ENCODE results near the gene UHRF2. TPM values are rescaled to one million over a fixed set of nuclear protein-coding genes. Genes with fewer than 3 reads are reported as not detected.

Gene UHRF2
- total and polyA plus RNA-seq, 3 donors from 2014 or later = 36.4 to 59.2 (median 56.1) TPM

DNA sequence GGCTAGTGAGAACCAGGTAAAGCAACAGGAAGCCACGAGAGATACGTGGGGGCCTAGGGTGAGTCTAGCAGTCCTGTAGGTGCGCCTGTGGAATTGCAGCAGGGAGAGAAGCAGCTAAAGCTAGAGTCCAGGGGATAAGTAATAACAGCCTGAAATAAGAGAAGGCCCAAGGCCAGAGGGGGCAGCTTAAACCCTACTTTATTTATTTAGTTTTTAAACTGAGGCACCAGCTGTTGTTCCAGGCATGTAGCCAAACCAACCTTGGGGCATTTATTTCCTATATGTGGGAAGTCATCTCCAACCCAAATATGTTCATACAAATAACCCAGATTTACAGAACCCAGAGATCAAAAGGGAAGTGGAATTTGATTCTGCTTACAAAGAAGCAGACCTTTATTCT is 139.0 kb downstream of the UHRF2 start:
- Histone ChIP-seq H3K9me3 (no peaks in the 10 kb centered on the region), H3K4me1 (no peaks in the 10 kb centered on the region), H3K27ac (no peak overlapping the region), H3K36me3 (ENCODE audit: low read depth, missing control alignments) (no peaks in the 10 kb centered on the region), H3K27me3 (no peaks in the 10 kb centered on the region), H3K4me3 (no peak overlapping the region)
- TF ChIP-seq POLR2A (IDR thresholded peaks at IDR 0.05) (no peak), CTCF (IDR thresholded peaks at IDR 0.05) (no peak)
- no peak for DNase-seq
- WGBS, 2 donors = 72 to 82% methylated on average over 3 of the region's 3 CpGs
- intact Hi-C loops (cut with DNase I; ENCODE audit: low total_unique reads) = no loop called here

- Histone ChIP-seq H3K27ac (no peak overlapping the region), H3K9me3 (no peaks in the 10 kb centered on the region), H3K27me3 (no peaks in the 10 kb centered on the region), H3K36me3 (ENCODE audit: low read depth, missing control alignments) (no peaks in the 10 kb centered on the region), H3K4me1 (no peaks in the 10 kb centered on the region), H3K4me3 (no peak overlapping the region)
- DNase-seq = no peak
- intact Hi-C loops (cut with DNase I; ENCODE audit: low total_unique reads) = no loop called here
- no peak for TF ChIP-seq CTCF (IDR thresholded peaks at IDR 0.05)
- no peak for TF ChIP-seq POLR2A (IDR thresholded peaks at IDR 0.05)
- WGBS, 2 donors = 71 to 83% methylated on average over 7 of the region's 7 CpGs
These were observed 139.6 kb downstream of the UHRF2 start for GRCh38 chr9:6552498-6553121.

- Histone ChIP-seq H3K27me3 (no peaks in the 10 kb centered on the region), H3K4me3 (no peak overlapping the region), H3K36me3 (ENCODE audit: low read depth, missing control alignments) (no peaks in the 10 kb centered on the region), H3K9me3 (no peaks in the 10 kb centered on the region), H3K4me1 (no peaks in the 10 kb centered on the region), H3K27ac (no peak overlapping the region)
- intact Hi-C loops (cut with DNase I; ENCODE audit: low total_unique reads) = no loop called here
- DNase-seq = no peak
- no peak for TF ChIP-seq CTCF (IDR thresholded peaks at IDR 0.05)
- TF ChIP-seq POLR2A (IDR thresholded peaks at IDR 0.05) = no peak
- 96 to 97% methylated on average over 1 of the region's 1 CpG for WGBS, 2 donors
These were observed 140.9 kb downstream of the UHRF2 start for GRCh38 chr9:6553866-6554265.

Small RNA genes lying within 50 kb of the gene (small RNA-seq; reads per million reads assigned to genes)
- gene RN7SL25P = 0 reads per million in 2 donors

Other genes starting within 250 kb of the UHRF2 start
- 1 to 10 TPM; 2.9 to 3.6 TPM for gene IL33, start 197.4 kb upstream of the UHRF2 start, total RNA-seq
- gene IL33, start 197.4 kb upstream of the UHRF2 start, polyA plus RNA-seq (ENCODE audit: insufficient read depth, low read depth, low replicate concordance) = 8.7 TPM
- gene TPD52L3, start 84.8 kb upstream of the UHRF2 start, total RNA-seq = 10 to 100 TPM; 59.0 to 93.9 TPM
- 301 TPM for gene TPD52L3, start 84.8 kb upstream of the UHRF2 start, polyA plus RNA-seq (ENCODE audit: insufficient read depth, low read depth, low replicate concordance)
- gene GLDC, start 232.5 kb downstream of the UHRF2 start, total RNA-seq = 10 to 100 TPM; 11.4 to 12.3 TPM
- 12.2 TPM for gene GLDC, start 232.5 kb downstream of the UHRF2 start, polyA plus RNA-seq (ENCODE audit: insufficient read depth, low read depth, low replicate concordance)